Measurements from ENCODE around the gene CTF1.

The CTF1 gene

GRCh38 chr16:30949650-30950515, 53.5 kb downstream of the CTF1 start:
- no CpG with 5 or more reads among the region's 21 CpGs for WGBS (ENCODE audit: extremely low coverage, insufficient coverage, insufficient read length)
- peak overlapping the region; percentile 79 for H4K8ac ChIP-seq (ENCODE audit: low read depth, low read length)
- H4K12ac ChIP-seq (ENCODE audit: low read depth, low read length), result no peak overlapping the region
- H2BK120ac ChIP-seq (ENCODE audit: insufficient read depth, low read length, poor library complexity), result peak overlapping the region; percentile 60
- peaks cover 19 to 27% of the 10 kb centered on the region in 2 experiments for H3K4me1 ChIP-seq (ENCODE audit: control insufficient read depth in 1 of 2, insufficient read depth in 2 of 2, low read length in 2 of 2)
- H3K18ac ChIP-seq (ENCODE audit: low read length), result peak overlapping the region; percentile 36
- H3K4ac ChIP-seq (ENCODE audit: low read depth, low read length), result peak overlapping the region; percentile 17
- H3K9me3 ChIP-seq (ENCODE audit: insufficient read depth, low read depth, low read length), result no peaks in the 10 kb centered on the region
- peak overlapping the region; percentile 91 for H3K27ac ChIP-seq (ENCODE audit: low read depth, low read length)
- H4K91ac ChIP-seq (ENCODE audit: low read depth, low read length), result peak overlapping the region; percentile 87
- peak overlapping the region; percentile 34 for H3K9ac ChIP-seq (ENCODE audit: low read length)
- H3K27me3 ChIP-seq (ENCODE audit: insufficient read depth, low read length), result no peaks in the 10 kb centered on the region
- no peak overlapping the region for H3K23ac ChIP-seq (ENCODE audit: low read length)
- H3K36me3 ChIP-seq (ENCODE audit: control insufficient read depth in 1 of 2, insufficient read depth in 2 of 2, low read length in 2 of 2), result peaks cover 16 to 17% of the 10 kb centered on the region in 2 experiments
- H3K4me2 ChIP-seq (ENCODE audit: low read length), result peak overlapping the region; percentile 93
- no peak overlapping the region for H2AFZ ChIP-seq (ENCODE audit: insufficient read depth, low read length, poor library complexity)
- peak overlapping the region; percentile 22 for H3K14ac ChIP-seq (ENCODE audit: low read length)
- H3K4me3 ChIP-seq (ENCODE audit: low read depth, low read length), result peak overlapping the region; percentile 80
- H3K79me1 ChIP-seq (ENCODE audit: low read length), result peaks cover 15% of the 10 kb centered on the region
- peak overlapping the region; percentile 7 for H2BK12ac ChIP-seq (ENCODE audit: low read length)
- DNase-seq, result peak; percentile 97 to 99
- H2BK5ac ChIP-seq (ENCODE audit: low read depth, low read length, poor library complexity), result peak overlapping the region; percentile 7
- H2AK5ac ChIP-seq (ENCODE audit: low read length), result peak overlapping the region; percentile 38
- H3K79me2 ChIP-seq (ENCODE audit: control insufficient read depth, insufficient read depth, low read length, poor library complexity), result peaks cover 2% of the 10 kb centered on the region

- H3K9ac ChIP-seq (ENCODE audit: low read length), result no peak overlapping the region
- no peak overlapping the region for H3K14ac ChIP-seq (ENCODE audit: low read length)
- no peak overlapping the region for H4K8ac ChIP-seq (ENCODE audit: low read depth, low read length)
- H3K4me2 ChIP-seq (ENCODE audit: low read length), result peak overlapping the region; percentile 93
- no peak overlapping the region for H4K12ac ChIP-seq (ENCODE audit: low read depth, low read length)
- no peak overlapping the region for H2BK120ac ChIP-seq (ENCODE audit: insufficient read depth, low read length, poor library complexity)
- peaks cover 2% of the 10 kb centered on the region for H3K79me2 ChIP-seq (ENCODE audit: control insufficient read depth, insufficient read depth, low read length, poor library complexity)
- H4K91ac ChIP-seq (ENCODE audit: low read depth, low read length), result peak overlapping the region; percentile 28
- no peaks in the 10 kb centered on the region for H3K9me3 ChIP-seq (ENCODE audit: insufficient read depth, low read depth, low read length)
- WGBS (ENCODE audit: extremely low coverage, insufficient coverage, insufficient read length), result no CpG with 5 or more reads among the region's 8 CpGs
- no peak overlapping the region for H2BK5ac ChIP-seq (ENCODE audit: low read depth, low read length, poor library complexity)
- H3K27ac ChIP-seq (ENCODE audit: low read depth, low read length), result peak overlapping the region; percentile 40
- H3K18ac ChIP-seq (ENCODE audit: low read length), result peak overlapping the region; percentile 21
- H2AK5ac ChIP-seq (ENCODE audit: low read length), result peak overlapping the region; percentile 3
- no peak overlapping the region for H3K4me3 ChIP-seq (ENCODE audit: low read depth, low read length)
- H3K79me1 ChIP-seq (ENCODE audit: low read length), result peaks cover 15% of the 10 kb centered on the region
- H2AFZ ChIP-seq (ENCODE audit: insufficient read depth, low read length, poor library complexity), result no peak overlapping the region
- H3K36me3 ChIP-seq (ENCODE audit: control insufficient read depth in 1 of 2, insufficient read depth in 2 of 2, low read length in 2 of 2), result peaks cover 14 to 17% of the 10 kb centered on the region in 2 experiments
- H2BK12ac ChIP-seq (ENCODE audit: low read length), result no peak overlapping the region
- H3K4ac ChIP-seq (ENCODE audit: low read depth, low read length), result no peak overlapping the region
- no peak for DNase-seq
- no peaks in the 10 kb centered on the region for H3K27me3 ChIP-seq (ENCODE audit: insufficient read depth, low read length)
- H3K4me1 ChIP-seq (ENCODE audit: control insufficient read depth in 1 of 2, insufficient read depth in 2 of 2, low read length in 2 of 2), result peaks cover 19 to 27% of the 10 kb centered on the region in 2 experiments
- H3K23ac ChIP-seq (ENCODE audit: low read length), result no peak overlapping the region
Observed at GRCh38 chr16:30950516-30951065, 54.2 kb downstream of the CTF1 start.

GRCh38 chr16:30951193-30951592, 54.8 kb downstream of the CTF1 start:
- WGBS (ENCODE audit: extremely low coverage, insufficient coverage, insufficient read length), result no CpG with 5 or more reads among the region's 1 CpG
- H3K79me1 ChIP-seq (ENCODE audit: low read length), result peaks cover 15% of the 10 kb centered on the region

GRCh38 chr16:30951750-30952149, 55.3 kb downstream of the CTF1 start:
- H3K18ac ChIP-seq (ENCODE audit: low read length), result no peak overlapping the region
- no peak overlapping the region for H3K4me3 ChIP-seq (ENCODE audit: low read depth, low read length)
- H2BK5ac ChIP-seq (ENCODE audit: low read depth, low read length, poor library complexity), result no peak overlapping the region
- H3K9ac ChIP-seq (ENCODE audit: low read length), result no peak overlapping the region
- H4K91ac ChIP-seq (ENCODE audit: low read depth, low read length), result no peak overlapping the region
- peaks cover 15% of the 10 kb centered on the region for H3K79me1 ChIP-seq (ENCODE audit: low read length)
- H2BK12ac ChIP-seq (ENCODE audit: low read length), result no peak overlapping the region
- H3K4me1 ChIP-seq (ENCODE audit: control insufficient read depth in 1 of 2, insufficient read depth in 2 of 2, low read length in 2 of 2), result peaks cover 22 to 27% of the 10 kb centered on the region in 2 experiments
- H2AK5ac ChIP-seq (ENCODE audit: low read length), result no peak overlapping the region
- WGBS (ENCODE audit: extremely low coverage, insufficient coverage, insufficient read length), result no CpG with 5 or more reads among the region's 3 CpGs
- DNase-seq, result no peak
- H2AFZ ChIP-seq (ENCODE audit: insufficient read depth, low read length, poor library complexity), result no peak overlapping the region
- no peak overlapping the region for H3K4me2 ChIP-seq (ENCODE audit: low read length)
- no peak overlapping the region for H3K27ac ChIP-seq (ENCODE audit: low read depth, low read length)
- no peak overlapping the region for H4K8ac ChIP-seq (ENCODE audit: low read depth, low read length)
- no peaks in the 10 kb centered on the region for H3K9me3 ChIP-seq (ENCODE audit: insufficient read depth, low read depth, low read length)
- peaks cover 10% of the 10 kb centered on the region in 2 experiments for H3K36me3 ChIP-seq (ENCODE audit: control insufficient read depth in 1 of 2, insufficient read depth in 2 of 2, low read length in 2 of 2)
- no peak overlapping the region for H3K14ac ChIP-seq (ENCODE audit: low read length)
- H3K4ac ChIP-seq (ENCODE audit: low read depth, low read length), result no peak overlapping the region
- H4K12ac ChIP-seq (ENCODE audit: low read depth, low read length), result no peak overlapping the region
- H3K79me2 ChIP-seq (ENCODE audit: control insufficient read depth, insufficient read depth, low read length, poor library complexity), result peaks cover 2% of the 10 kb centered on the region
- H3K27me3 ChIP-seq (ENCODE audit: insufficient read depth, low read length), result no peaks in the 10 kb centered on the region
- H3K23ac ChIP-seq (ENCODE audit: low read length), result no peak overlapping the region
- H2BK120ac ChIP-seq (ENCODE audit: insufficient read depth, low read length, poor library complexity), result no peak overlapping the region

More at GRCh38 chr16:30951193-30951592, 54.8 kb downstream of the CTF1 start:
- no peak overlapping the region for H4K91ac ChIP-seq (ENCODE audit: low read depth, low read length)
- H3K79me2 ChIP-seq (ENCODE audit: control insufficient read depth, insufficient read depth, low read length, poor library complexity), result peaks cover 2% of the 10 kb centered on the region
- H3K14ac ChIP-seq (ENCODE audit: low read length), result no peak overlapping the region
- no peak overlapping the region for H3K27ac ChIP-seq (ENCODE audit: low read depth, low read length)
- H3K23ac ChIP-seq (ENCODE audit: low read length), result no peak overlapping the region
- no peak overlapping the region for H3K9ac ChIP-seq (ENCODE audit: low read length)
- H4K12ac ChIP-seq (ENCODE audit: low read depth, low read length), result no peak overlapping the region
- H2AK5ac ChIP-seq (ENCODE audit: low read length), result no peak overlapping the region
- H2BK5ac ChIP-seq (ENCODE audit: low read depth, low read length, poor library complexity), result no peak overlapping the region
- no peak overlapping the region for H3K4ac ChIP-seq (ENCODE audit: low read depth, low read length)
- peaks cover 19 to 27% of the 10 kb centered on the region in 2 experiments for H3K4me1 ChIP-seq (ENCODE audit: control insufficient read depth in 1 of 2, insufficient read depth in 2 of 2, low read length in 2 of 2)
- H2BK120ac ChIP-seq (ENCODE audit: insufficient read depth, low read length, poor library complexity), result no peak overlapping the region
- H3K4me2 ChIP-seq (ENCODE audit: low read length), result no peak overlapping the region
- no peak overlapping the region for H2BK12ac ChIP-seq (ENCODE audit: low read length)
- peak overlapping the region; percentile 39 for H3K4me3 ChIP-seq (ENCODE audit: low read depth, low read length)
- no peak overlapping the region for H2AFZ ChIP-seq (ENCODE audit: insufficient read depth, low read length, poor library complexity)
- DNase-seq, result no peak
- H3K18ac ChIP-seq (ENCODE audit: low read length), result no peak overlapping the region
- H3K9me3 ChIP-seq (ENCODE audit: insufficient read depth, low read depth, low read length), result no peaks in the 10 kb centered on the region
- no peaks in the 10 kb centered on the region for H3K27me3 ChIP-seq (ENCODE audit: insufficient read depth, low read length)
- H3K36me3 ChIP-seq (ENCODE audit: control insufficient read depth in 1 of 2, insufficient read depth in 2 of 2, low read length in 2 of 2), result peaks cover 14 to 16% of the 10 kb centered on the region in 2 experiments
- no peak overlapping the region for H4K8ac ChIP-seq (ENCODE audit: low read depth, low read length)
